Right lobe of liver (tissue), 6 donors: ENCODE data around the gene CTTNBP2. TPM values are rescaled to one million over a fixed set of nuclear protein-coding genes. Genes with fewer than 3 reads are reported as not detected.

Source experiments
- ATAC-seq, 4 donors: fragments of 200-7000 bp; cut with Tn5 transposase; one replicate each; pipeline ENCODE4 v1.9.1; 2020; ENCODE audit warnings: mild to moderate bottlenecking in 4 of 4, moderate library complexity in 4 of 4
- DNase-seq, 3 donors: peaks; one replicate each; pipeline ENCODE4 v3.0.0-alpha.2; 2020
- H3K27ac ChIP-seq, 3 donors: fragments of 200-600 bp; one replicate each; pipeline ENCODE4 v1.8.0; 2022
- H3K27me3 ChIP-seq, 2 donors: fragments of 200-600 bp; one replicate each; pipeline ENCODE4 v1.8.0; 2022
- H3K36me3 ChIP-seq, 4 donors: fragments of 200-600 bp; sonication (generic) in 1 of 4; one replicate each; pipeline versions ENCODE4 v1.5.1 to v1.8.0; 2017 to 2022; ENCODE audit warnings: control low read depth in 1 of 4
- H3K4me1 ChIP-seq, 4 donors: fragments of 200-600 bp; sonication (generic) in 1 of 4; one replicate each; pipeline versions ENCODE4 v1.5.1 to v1.8.0; 2017 to 2022; ENCODE audit warnings: control low read depth in 1 of 4
- H3K4me3 ChIP-seq, 3 donors: fragments of 200-600 bp; one replicate each; pipeline ENCODE4 v1.8.0; 2022
- H3K9me3 ChIP-seq, 4 donors: fragments of 200-600 bp; sonication (generic) in 1 of 4; one replicate each; pipeline versions ENCODE4 v1.5.1 to v1.8.0; 2017 to 2022; ENCODE audit warnings: control low read depth in 1 of 4
- POLR2A ChIP-seq: fragments of 450-650 bp; IDR thresholded peaks from one replicate; pipeline ENCODE4 v1.6.1; 2017; ENCODE audit warnings: antibody characterized with exemption, mild to moderate bottlenecking
- WGBS: methylation state at CpG from one replicate; pipeline ENCODE4 v1.1.6; 2018; ENCODE audit warnings: low coverage, low lambda C conversion rate; ENCODE audit not compliant: insufficient coverage; ENCODE audit errors: missing lambda C conversion rate; 5-methylcytosine and 5-hydroxymethylcytosine counted together
- intact Hi-C, 2 donors: fragments of 100-400 bp; cut with DNase I; formaldehyde crosslinking; loops; one replicate each; pipeline versions ENCODE4 v1.11.2 to v1.14.1; 2022
- total RNA-seq, 6 experiments: library from RNA; depleted of rRNA in 2 of 6; stranded (reverse); fragments of >200 nt in 2 of 6; fragmentation: NEBNext Ultra II Directional in 3 of 6; extraction: Animal tissue kit (Norgen Biotek cat#: 25700) in 3 of 6; gene quantifications; one replicate each; pipeline versions ENCODE4 v1.1.0 to v1.2.4, GENCODE V29; 2016 to 2023
- TF ChIP-seq, protein P1 (sequence below), 4 donors: fragments of 200-600 bp in 3 of 4; fragments of 450-650 bp in 1 of 4; IDR thresholded peaks; one replicate each; pipeline versions ENCODE4 v1.5.1 to v1.8.0; 2016 to 2022; ENCODE audit warnings: antibody characterized with exemption in 4 of 4, mild to moderate bottlenecking in 2 of 4
- donor health status: DM: no; HTN: yes; CAD: no.
- donor health status: DM: no; HTN: no; CAD: no.
- donor health status: DM: no; HTN: no; CAD: no.
- donor health status: DM: no; HTN: yes; CAD: no.
- donor health status: DM: no; HTN: yes; CAD: no.

CTTNBP2 gene
- total RNA-seq, 6 experiments from 2014 or later: 0.31 to 3.0 (median 1.9) TPM

DNA sequence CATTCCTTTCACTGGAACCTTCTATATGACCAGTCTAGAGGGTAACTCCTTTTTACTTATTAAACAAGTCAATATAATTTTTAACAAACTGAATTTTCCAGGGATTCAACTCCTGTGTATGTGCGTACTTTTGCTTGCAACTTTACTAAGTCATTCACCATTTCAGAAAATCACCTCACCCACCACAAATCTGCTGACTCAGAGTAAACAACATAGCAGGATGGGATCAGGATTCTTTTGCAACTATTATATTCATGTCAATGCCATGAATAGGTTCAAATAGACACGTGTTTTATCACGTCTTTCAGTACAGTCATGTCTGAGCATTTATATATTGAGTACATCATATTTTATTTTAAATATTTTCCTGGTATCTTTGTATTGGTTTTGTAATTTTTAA lies 14.5 kb downstream of the CTTNBP2 start:
- H3K27me3 ChIP-seq: no peaks in the 10 kb centered on the region
- H3K36me3 ChIP-seq: no peaks in the 10 kb centered on the region
- peak in 1 of 4 donors; percentile 54 for ATAC-seq
- no peaks in the 10 kb centered on the region for H3K4me1 ChIP-seq
- DNase-seq: no peak
- 77% methylated on average over 3 of the region's 3 CpGs for WGBS
- no peaks in the 10 kb centered on the region for H3K9me3 ChIP-seq
- intact Hi-C loops: no loop called here
- H3K4me3 ChIP-seq: no peak overlapping the region
- H3K27ac ChIP-seq: no peak overlapping the region
- TF ChIP-seq, protein P1, sequence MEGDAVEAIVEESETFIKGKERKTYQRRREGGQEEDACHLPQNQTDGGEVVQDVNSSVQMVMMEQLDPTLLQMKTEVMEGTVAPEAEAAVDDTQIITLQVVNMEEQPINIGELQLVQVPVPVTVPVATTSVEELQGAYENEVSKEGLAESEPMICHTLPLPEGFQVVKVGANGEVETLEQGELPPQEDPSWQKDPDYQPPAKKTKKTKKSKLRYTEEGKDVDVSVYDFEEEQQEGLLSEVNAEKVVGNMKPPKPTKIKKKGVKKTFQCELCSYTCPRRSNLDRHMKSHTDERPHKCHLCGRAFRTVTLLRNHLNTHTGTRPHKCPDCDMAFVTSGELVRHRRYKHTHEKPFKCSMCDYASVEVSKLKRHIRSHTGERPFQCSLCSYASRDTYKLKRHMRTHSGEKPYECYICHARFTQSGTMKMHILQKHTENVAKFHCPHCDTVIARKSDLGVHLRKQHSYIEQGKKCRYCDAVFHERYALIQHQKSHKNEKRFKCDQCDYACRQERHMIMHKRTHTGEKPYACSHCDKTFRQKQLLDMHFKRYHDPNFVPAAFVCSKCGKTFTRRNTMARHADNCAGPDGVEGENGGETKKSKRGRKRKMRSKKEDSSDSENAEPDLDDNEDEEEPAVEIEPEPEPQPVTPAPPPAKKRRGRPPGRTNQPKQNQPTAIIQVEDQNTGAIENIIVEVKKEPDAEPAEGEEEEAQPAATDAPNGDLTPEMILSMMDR (IDR thresholded peaks at IDR 0.05): no peak
- no peak for TF ChIP-seq POLR2A

DNA sequence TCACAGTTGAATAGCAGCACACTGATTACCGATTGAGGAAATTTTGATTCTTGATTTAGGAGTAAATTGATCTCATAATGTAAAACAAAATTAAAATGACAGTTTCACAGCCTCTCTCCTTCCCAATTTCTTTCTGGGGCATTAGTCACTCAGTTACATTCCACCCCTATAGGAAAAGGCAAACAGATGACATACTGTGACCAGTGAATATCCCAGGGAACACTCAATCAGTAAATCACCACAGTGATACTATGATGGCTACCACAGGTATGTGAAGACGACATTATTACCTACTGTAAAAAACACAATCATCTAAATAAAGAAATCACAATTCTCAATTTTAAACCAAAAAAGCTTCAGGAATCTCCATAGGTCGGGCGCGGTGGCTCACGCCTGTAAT lies 15.5 kb downstream of the CTTNBP2 start:
- intact Hi-C loops: no loop called here
- Histone ChIP-seq H3K27ac (no peak overlapping the region), H3K27me3 (no peaks in the 10 kb centered on the region), H3K4me1 (no peaks in the 10 kb centered on the region), H3K9me3 (no peaks in the 10 kb centered on the region), H3K4me3 (no peak overlapping the region), H3K36me3 (no peaks in the 10 kb centered on the region)
- ATAC-seq (no peak), DNase-seq (no peak)
- TF ChIP-seq, protein P1 (IDR thresholded peaks at IDR 0.05): no peak
- TF ChIP-seq POLR2A: no peak
- WGBS: 87% methylated on average over 6 of the region's 6 CpGs

DNA sequence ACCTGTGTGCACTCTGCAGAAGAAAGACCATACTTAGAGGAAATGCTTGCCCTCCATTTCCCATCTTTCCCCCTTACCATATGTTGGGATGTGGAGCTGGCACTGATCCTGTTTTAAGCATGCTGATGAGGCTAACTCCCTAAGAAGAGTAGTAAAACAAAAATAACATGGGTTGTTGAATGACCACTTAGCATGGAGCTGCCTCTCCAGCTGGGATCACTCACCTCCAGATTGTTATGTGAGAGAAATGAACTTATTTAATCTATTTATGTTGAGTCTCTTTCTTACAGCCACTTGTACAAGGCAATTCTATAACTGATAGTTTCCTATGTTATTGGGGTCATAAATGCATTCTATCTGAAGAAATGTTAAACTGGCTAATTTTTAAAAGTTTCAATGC lies 17.0 kb downstream of the CTTNBP2 start:
- H3K9me3 ChIP-seq: no peaks in the 10 kb centered on the region
- intact Hi-C loops: no loop called here
- H3K27ac ChIP-seq: no peak overlapping the region

DNA sequence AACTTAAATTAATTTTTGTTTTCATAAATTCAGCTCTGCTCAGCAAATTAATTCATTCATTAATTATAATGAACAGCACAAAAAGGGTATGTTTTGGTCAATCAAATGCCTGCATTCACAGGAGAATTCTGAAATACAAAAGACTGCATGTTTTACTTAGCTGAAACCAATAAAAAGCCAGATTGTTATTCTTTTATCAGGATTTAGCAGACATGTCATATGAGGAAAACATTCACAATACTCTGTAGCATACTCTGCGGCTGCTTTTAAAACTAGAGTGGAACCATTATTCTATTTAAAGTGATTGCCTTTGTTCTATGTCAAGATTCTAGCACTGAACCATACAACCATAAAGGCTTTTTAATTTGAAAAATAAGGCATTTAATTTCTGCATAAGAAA lies 19.1 kb downstream of the CTTNBP2 start:
- no peaks in the 10 kb centered on the region for H3K27me3 ChIP-seq
- H3K9me3 ChIP-seq: no peaks in the 10 kb centered on the region
- intact Hi-C loops: no loop called here
- DNase-seq (no peak), ATAC-seq (no peak)
- H3K4me1 ChIP-seq: no peaks in the 10 kb centered on the region
- no peak overlapping the region for H3K27ac ChIP-seq
- no peak overlapping the region for H3K4me3 ChIP-seq
- H3K36me3 ChIP-seq: no peaks in the 10 kb centered on the region
- 69% methylated on average over 1 of the region's 1 CpG for WGBS
- no peak for TF ChIP-seq POLR2A
- TF ChIP-seq, protein P1 (IDR thresholded peaks at IDR 0.05): no peak

More for the DNA sequence above, 17.0 kb downstream of the CTTNBP2 start:
- no peak for ATAC-seq
- H3K4me1 ChIP-seq: no peaks in the 10 kb centered on the region
- H3K4me3 ChIP-seq: no peak overlapping the region
- no peaks in the 10 kb centered on the region for H3K36me3 ChIP-seq
- DNase-seq: no peak
- TF ChIP-seq, protein P1 (IDR thresholded peaks at IDR 0.05): no peak
- TF ChIP-seq POLR2A: no peak
- no peaks in the 10 kb centered on the region for H3K27me3 ChIP-seq

DNA sequence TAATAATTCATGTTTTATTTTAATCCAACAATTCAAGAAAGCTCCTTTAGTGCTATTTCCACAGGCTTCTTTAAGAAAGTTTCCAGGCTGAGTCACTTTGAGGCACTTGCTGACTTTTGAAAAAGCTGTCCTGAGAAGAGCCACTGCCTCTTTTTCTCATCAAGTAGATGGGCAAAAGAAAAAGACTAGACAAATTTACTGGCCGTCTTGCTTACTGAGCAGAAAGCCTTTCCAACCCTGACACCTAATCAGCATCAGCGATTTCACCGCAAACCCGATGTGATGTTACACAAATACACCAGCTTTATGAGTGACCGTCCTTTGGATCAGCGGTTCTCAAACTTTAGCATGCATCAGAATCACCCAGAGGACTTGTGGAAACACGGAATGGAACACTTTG lies 24.3 kb downstream of the CTTNBP2 start:
- no peak overlapping the region for H3K4me3 ChIP-seq
- no peaks in the 10 kb centered on the region for H3K27me3 ChIP-seq
- H3K9me3 ChIP-seq: no peaks in the 10 kb centered on the region
- no peaks in the 10 kb centered on the region for H3K36me3 ChIP-seq
- H3K4me1 ChIP-seq: no peaks in the 10 kb centered on the region
- ATAC-seq (no peak), DNase-seq (no peak)
- 70% methylated on average over 7 of the region's 7 CpGs for WGBS
- no peak overlapping the region for H3K27ac ChIP-seq
- intact Hi-C loops: no loop called here
- no peak for TF ChIP-seq POLR2A
- TF ChIP-seq, protein P1 (IDR thresholded peaks at IDR 0.05): no peak
